HG03558 (cell line): ENCODE data around the gene RFWD3.

Source experiments
- ATAC-seq: cut with Tn5 transposase; IDR thresholded peaks from one replicate; pipeline ENCODE4 v1.9.1; 2021; ENCODE audit warnings: moderate number of reproducible peaks; ENCODE audit not compliant: unreplicated experiment; ENCODE audit errors: extremely low read depth

RFWD3 gene, protein sequence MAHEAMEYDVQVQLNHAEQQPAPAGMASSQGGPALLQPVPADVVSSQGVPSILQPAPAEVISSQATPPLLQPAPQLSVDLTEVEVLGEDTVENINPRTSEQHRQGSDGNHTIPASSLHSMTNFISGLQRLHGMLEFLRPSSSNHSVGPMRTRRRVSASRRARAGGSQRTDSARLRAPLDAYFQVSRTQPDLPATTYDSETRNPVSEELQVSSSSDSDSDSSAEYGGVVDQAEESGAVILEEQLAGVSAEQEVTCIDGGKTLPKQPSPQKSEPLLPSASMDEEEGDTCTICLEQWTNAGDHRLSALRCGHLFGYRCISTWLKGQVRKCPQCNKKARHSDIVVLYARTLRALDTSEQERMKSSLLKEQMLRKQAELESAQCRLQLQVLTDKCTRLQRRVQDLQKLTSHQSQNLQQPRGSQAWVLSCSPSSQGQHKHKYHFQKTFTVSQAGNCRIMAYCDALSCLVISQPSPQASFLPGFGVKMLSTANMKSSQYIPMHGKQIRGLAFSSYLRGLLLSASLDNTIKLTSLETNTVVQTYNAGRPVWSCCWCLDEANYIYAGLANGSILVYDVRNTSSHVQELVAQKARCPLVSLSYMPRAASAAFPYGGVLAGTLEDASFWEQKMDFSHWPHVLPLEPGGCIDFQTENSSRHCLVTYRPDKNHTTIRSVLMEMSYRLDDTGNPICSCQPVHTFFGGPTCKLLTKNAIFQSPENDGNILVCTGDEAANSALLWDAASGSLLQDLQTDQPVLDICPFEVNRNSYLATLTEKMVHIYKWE

DNA sequence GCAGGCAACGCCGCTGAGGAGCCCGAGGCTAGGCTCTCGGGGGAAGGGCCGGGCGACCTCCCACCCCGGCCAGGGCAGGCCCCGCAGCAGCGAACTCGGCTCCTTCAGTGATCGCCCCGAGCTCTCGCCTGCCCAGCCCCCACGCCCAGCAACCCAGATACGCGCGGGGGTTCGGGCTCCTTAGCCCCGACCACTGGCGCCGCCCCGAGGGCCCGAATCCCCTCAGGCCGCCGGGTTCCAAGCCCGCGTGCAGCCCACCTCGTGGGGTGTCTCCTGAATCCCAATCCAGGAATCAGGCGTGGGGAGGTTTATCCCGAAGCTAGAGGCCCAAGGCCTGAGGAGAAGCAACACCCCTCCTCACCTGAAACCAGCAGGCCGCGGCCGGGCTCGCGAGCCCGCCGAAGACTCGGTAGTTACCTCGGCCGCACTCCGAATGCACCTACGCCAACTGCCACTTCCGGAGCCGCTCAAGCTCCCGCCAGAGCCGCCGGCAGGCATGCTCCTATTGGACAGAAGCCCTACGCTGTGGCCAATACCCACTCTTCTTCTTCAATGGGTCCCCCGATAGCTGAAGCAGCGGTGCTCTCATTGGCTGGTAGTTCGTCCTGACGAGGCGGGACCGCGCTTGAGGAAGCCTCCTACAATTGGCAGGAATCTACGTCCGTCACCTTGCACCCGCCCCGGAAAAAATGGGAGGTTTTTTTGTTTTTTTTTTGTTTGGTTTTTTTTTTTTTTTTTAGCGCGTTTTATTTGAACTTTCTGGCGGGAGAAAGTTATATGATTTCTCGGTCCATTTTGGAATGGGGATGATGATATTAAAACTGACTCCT lies at the start of gene RFWD3:
RFWD3 (minus strand) TSS at position 453 of the 830 bp plus-strand sequence. CDS start 5,428 bp downstream, outside the sequence.
- peak; percentile 99 for ATAC-seq

DNA sequence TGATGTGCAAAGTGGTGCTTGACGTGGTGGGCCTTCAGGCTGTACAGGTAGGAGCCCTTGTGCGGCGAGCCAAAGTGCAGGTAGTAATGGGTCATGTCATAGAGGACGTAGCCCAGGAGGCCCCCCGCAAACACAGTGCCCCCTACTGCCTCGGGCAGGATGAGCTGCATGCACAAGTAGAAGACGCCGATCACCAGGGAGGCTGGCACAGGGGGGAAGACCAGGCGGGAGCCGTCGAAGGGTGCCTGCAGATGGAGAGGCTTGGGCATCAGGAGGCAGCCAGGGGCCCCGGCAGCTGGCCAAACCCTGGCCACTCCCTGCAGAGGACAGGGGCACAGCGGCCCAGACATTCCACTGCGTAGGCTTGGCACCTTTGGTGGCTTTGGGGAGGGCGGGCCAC lies 49.7 kb upstream of the RFWD3 start:
- no peak for ATAC-seq

GRCh38 chr16:74713876-74714275 lies 47.2 kb upstream of the RFWD3 start:
- no peak for ATAC-seq

DNA sequence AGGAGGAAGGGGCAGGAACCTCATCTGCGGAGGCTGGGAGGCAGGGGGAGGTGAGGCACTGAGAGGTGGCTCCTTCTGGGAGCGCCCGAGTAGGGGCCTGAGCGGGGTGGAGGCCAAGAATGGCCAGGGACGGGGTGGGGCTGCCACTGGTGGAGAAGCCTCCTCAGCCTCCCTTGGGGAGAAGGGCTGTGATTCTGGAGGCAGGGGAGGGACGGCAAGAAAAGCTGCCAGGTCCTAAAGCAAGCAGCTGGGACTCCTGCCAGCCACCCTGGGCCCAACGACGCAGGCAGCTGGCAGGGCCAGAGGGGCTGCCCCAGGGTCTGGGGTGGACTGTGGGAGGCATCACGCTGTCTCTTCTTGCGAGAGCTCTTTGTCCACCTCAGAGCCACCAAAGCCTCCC lies 46.6 kb upstream of the RFWD3 start:
- ATAC-seq: no peak

- ATAC-seq: no peak
Measured at GRCh38 chr16:74711938-74712337, 45.3 kb upstream of the RFWD3 start.

- ATAC-seq: no peak
Measured at GRCh38 chr16:74710401-74710800, 43.7 kb upstream of the RFWD3 start.

DNA sequence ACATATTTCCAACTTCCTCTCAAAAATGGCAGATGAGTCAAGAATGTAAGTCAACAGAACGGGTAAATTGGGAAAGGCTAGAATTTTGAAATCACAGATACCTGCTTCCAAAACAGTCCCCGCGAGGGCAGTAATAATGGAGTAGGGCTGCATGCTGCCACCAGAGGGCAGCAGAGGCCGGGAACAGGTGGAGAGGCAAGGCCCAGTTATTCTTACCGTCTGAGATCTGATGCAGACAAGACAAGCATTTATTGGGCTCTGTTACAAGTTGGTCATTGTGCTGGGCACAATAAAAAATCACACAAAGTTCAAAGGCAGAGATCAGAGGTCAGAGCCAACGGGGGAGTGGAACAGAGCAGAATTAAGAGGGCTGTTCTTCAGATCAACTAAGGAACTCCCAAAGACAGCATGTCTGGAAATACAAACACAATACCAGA lies 42.8 kb upstream of the RFWD3 start:
- no peak for ATAC-seq

- ATAC-seq: no peak
Measured at GRCh38 chr16:74700438-74701225, 34.0 kb upstream of the RFWD3 start, which contains the start of gene MLKL. Gene MLKL, minus strand, starts transcription at chr16:74700862. Its CDS starts 5,105 bp downstream, at chr16:74695757.

- ATAC-seq: no peak
Measured at GRCh38 chr16:74700116-74700437, 33.4 kb upstream of the RFWD3 start.

DNA sequence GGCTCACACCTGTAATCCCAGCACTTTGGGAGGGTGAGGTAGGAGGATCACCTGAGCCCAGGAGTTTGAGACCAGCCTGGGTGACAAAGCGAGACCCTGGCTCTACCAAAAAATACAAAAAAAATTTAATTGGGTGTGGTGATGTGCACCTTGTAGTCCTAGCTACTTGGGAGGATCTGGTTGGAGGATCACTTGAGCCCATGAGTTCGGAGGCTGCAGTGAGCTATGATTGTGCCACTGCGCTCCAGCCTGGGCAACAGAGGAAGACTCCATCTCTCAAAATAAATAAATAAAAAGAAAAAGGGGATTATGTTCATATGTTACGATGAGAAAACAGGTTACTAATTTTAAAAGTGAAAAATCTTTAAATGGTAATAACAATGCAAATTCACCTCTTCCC lies 33.0 kb upstream of the RFWD3 start:
- ATAC-seq: no peak

DNA sequence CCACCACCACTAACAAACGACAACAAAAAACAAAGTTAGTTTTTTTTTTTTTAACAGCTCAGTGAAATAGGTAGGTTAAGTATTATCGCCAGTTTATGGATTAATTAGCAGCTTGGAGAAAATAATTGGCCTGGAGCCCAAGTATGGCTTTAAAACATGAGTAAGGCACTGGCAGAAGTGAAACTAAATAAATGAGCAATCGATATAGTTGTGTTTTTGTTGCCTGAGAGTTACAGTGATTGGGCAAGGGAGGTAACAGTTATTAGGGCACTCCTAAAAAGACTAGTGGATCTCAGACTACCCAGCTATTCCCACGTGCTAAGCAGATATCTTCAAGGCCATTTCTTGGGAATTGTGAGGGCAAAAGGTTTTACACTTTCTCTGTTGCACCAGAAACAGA lies 31.5 kb upstream of the RFWD3 start:
- ATAC-seq: no peak

- ATAC-seq: peak; percentile 83
Measured at GRCh38 chr16:74695450-74696422, 29.1 kb upstream of the RFWD3 start.

DNA sequence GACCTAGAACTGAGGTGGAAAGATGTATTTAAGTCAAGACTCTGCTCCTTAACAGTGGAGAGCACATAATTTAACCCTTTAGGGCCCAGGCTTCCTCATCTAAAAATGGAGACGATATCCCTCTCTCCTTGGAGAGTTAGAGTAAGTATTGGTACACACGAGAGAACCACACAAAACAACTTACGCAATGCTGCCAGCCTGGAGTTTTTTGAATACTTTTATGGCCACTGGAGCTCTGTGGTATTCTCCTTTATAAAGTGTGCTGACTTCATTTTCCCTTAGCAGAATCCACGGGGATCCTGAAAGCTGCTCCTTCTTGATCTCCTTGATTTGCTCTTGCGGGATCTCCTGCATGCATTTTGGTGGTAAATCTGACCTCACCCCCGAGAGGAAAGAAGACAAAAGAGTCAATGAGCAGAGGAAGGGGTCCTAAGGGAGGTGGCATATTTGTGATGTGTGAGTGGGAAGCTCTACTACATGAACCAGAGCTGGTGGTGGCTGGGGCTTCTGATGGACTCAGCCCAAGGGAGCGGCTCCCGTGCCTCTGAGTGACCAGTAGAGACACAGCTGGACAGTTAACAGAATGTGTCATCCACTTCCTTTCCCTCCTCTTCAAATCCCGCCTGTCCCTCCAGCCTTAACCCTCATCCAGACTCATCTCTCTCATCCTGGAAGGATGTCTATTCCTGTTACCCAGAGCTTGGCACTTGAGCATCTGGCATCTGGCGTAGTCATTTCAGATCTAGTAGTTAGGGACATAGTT lies 24.6 kb upstream of the RFWD3 start:
- ATAC-seq: no peak

GRCh38 chr16:74682556-74682955 lies 15.9 kb upstream of the RFWD3 start:
- no peak for ATAC-seq

DNA sequence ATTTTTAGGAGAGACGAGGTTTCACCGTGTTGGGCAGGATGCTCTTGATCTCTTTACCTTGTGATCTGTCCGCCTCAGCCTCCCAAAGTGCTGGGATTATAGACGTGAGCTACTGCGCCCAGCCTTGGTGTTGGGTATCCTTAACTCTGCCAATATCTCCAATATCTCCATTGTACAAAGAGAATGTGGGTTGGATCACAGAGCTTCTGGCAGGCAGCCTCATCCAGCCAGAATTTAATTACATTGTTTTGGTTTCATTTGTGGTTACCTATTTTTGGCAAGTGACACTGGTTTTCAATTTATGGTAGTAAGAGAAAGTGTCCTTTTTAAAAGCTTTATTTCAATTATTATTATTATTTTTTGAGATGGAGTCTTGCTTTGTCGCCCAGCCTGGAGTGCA lies 14.0 kb upstream of the RFWD3 start:
- ATAC-seq: no peak

DNA sequence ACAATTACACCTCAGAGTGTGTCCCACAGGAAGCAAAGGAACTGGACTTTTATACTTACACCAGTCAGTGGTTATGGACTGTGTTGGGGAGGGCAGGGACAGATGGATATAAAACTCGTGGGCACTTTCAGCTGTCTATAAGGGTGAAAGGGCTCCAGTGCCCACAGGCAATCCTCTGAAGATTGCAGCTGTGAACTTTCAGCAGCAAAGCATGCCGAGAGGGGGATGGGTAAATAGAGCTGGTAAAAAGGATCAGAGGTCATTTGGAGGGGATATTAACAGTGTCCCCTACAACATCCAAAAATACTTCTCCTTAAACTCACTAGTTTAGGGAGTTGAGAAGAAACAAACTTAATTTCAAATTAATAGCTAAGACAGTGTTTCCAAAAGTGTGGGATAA lies 13.3 kb upstream of the RFWD3 start:
- no peak for ATAC-seq

- ATAC-seq: no peak
Measured at GRCh38 chr16:74677868-74678267, 11.2 kb upstream of the RFWD3 start.

DNA sequence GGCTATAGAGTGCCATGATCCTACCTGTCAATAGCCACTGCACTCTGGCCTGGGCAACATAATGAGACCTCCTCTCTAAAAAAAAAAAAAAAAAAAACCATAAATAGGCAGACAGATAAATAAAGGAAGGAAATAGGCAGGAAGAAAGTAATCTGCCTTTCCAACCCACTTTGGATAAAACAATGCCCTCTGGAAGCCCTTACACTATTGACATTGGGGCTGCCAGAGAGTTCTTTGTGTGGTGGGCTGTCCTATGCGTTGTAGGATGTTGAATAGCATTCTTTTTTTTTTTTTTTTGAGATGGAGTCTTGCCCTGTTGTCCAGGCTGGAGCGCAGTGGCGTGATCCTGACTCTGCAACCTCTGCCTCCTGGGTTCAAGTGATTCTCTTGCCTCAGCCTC lies 7.2 kb upstream of the RFWD3 start:
- no peak for ATAC-seq
